Skin of body (tissue), 1 donor: Measurements from ENCODE around the gene LANCL3. TPM values are rescaled to one million over a fixed set of nuclear protein-coding genes. Genes with fewer than 3 reads are reported as not detected.

Experiments used
- total RNA-seq: library from RNA; depleted of rRNA; stranded (reverse); fragments of >200 nt; gene quantifications from one replicate; pipeline ENCODE4 v1.2.3, GENCODE V29; 2014

Gene LANCL3
- total RNA-seq, 1 donor from 2014 or later: 0.39 TPM

Other genes starting within 250 kb of the LANCL3 start
- gene PRRG1, start 222.3 kb upstream of the LANCL3 start, total RNA-seq: 8.2 TPM
- 5.9 TPM for gene XK, start 114.1 kb downstream of the LANCL3 start, total RNA-seq
- 38.0 TPM for gene CYBB, start 208.4 kb downstream of the LANCL3 start, total RNA-seq